Mucosa of gallbladder (tissue), 1 donor: ENCODE results near the gene ELF4. TPM values are rescaled to one million over a fixed set of nuclear protein-coding genes. Genes with fewer than 3 reads are reported as not detected.

Experiments
- DNase-seq: peaks from one replicate; pipeline ENCODE4 v3.0.0-alpha.2; 2020; ENCODE audit warnings: low spot score
- total RNA-seq: library from RNA; stranded (reverse); gene quantifications from one replicate; pipeline ENCODE4 v1.2.1, GENCODE V29; 2021
- donor health status: DM: no; HTN: no; CAD: no.

ELF4 gene
- total RNA-seq, 1 donor from 2014 or later: 12.5 TPM

DNA sequence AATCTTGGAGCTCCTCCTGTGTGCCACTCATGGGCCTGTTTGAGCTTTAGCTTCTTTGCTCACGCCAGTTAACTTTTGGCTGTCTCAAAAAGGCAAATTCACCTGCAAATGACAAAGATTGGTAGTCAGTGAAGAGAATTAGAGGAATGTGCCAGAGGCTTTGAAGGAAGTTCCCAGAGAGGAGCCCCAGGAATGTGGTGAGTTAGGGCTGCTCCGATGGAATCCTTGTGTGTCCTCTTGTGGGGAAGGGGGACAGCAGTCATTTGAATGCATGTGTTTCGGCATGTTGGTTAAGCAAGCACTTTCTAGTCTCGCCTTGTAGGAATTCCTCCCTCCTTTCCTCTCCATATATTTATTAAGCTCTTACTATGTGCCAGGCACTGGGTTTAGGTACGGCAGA is 62.9 kb downstream of the ELF4 start:
- DNase-seq: no peak

DNA sequence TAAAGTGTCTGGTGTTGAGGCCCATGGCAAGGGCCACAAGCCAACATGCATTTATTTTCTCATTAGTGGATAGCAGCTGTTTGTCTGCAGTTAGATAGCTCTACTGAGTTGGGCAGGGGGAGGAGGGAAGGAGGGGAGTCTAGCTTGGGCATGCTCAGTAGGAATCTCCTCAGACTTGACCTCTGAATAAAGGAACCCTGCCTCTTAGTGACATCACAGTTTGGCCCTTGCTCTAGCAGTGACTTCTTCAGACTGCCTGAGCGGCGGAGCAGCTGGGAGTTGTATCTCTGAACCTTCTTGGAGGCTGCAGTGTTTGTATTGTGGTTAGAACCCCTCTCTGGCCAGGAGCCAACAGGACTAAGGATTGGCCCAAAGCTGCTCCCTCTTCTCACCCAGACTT is 70.5 kb downstream of the ELF4 start:
- no peak for DNase-seq

DNA sequence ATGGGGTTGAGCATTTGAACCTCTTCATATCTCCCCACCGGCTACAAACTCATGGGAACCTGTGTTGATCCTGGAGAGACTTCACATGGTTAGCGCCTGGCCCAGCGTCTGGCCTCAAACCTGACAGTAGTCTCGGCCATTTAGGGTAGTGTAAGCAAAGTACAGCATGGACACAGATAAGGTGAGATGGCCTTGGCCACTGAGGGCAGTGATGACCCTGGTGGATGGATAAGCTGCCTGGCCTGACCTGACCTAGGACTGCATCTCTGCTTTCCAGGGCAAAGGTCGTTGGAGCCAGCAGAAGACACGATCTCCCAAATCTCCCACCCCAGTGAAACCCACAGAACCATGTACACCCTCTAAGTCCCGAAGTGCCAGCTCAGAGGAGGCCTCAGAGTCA is 76.1 kb downstream of the ELF4 start:
- no peak for DNase-seq

DNA sequence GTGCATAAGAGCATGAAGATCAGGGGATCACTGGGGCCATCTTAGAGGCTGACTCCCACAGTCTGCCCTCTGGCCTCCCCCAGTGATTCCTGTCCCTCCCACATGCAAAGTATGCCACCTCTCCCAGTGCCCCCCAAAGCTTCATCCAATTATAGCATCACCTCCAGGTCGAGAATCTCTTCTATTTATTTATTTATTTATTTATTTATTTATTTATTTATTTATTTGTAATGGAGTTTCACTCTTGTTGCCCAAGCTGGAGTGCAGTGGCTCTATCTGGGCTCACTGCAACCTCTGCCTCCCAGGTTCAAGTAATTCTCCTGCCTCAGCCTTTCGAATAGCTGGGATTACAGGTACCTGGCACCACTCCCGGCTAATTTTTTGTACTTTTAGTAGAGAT is 77.7 kb downstream of the ELF4 start:
- DNase-seq: no peak

DNA sequence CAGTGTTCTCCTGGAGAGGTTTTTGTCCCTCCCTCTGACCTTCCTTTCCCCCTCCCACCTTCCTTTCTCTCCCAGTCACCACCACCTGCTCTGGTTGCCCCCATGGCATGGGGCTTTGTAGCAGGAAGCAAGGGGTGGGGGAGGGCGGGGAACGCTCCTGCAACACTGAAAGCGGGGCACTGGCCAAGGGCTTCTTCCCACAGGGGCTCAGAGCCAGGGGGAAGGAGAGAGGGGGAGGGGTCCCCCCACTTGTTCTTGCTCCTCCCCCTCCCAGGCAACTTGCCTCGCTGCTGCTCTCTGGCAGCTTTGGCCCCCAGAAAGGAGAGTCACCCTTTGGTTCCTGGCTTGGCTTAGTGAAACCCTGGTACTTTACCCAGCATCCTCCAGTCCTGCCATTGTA is 79.5 kb downstream of the ELF4 start:
- no peak for DNase-seq

DNA sequence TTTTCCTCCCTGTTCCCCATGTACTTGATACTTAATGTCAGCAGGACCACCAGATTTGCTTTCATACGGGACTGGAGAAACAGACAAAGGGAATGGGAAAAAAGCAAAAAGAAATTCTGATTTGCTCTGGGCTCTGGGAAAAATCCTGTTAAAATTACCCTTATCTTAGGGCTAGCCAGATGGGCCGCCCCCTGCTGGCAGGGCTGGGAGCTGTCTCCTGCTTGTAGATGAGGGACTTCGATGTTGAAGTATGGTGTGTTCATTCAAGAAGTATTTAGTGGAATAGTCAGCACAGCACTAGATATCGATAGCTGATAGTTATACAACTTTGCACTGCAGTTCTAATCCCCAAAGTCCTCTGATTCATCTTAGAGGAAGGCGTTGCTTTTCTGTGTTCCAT is 82.1 kb downstream of the ELF4 start:
- DNase-seq: peak; percentile 26

DNA sequence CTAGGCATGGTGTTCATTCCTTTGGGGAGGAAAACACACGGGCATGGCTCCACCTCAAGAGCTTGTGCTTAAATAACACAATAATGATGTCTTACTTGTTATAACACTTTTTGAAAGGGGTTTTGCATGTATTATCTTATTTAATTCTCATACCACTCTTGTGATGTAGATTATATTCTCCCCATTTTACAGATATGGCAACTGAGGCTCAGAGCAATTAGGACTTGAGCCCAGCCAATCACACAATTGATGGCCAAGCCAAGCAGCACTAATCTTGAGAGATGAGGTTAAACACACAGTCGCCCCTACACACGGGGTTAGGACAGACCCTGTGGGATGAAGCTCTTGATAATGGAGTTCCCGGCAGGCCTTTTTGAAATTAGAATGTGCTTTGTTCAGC is 82.7 kb downstream of the ELF4 start:
- no peak for DNase-seq

DNA sequence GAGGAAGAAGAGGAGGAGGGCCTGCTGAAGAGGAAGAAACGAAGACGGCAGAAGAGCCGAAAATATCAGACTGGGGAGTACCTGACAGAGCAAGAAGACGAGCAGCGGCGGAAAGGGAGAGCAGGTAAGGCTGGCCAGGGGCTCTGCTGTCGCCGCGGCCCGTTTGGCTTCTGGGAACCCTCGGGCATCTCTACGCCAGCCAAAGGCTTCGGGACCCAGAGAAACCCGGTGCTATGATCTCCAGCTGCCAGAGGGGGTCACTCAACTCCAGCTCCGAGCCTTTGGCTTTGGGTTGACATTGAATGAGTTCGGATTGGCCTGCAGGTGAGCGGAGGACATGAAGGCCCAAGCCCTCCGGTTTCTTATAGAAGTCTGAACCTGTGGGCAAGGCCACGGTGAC is 85.0 kb downstream of the ELF4 start:
- no peak for DNase-seq

DNA sequence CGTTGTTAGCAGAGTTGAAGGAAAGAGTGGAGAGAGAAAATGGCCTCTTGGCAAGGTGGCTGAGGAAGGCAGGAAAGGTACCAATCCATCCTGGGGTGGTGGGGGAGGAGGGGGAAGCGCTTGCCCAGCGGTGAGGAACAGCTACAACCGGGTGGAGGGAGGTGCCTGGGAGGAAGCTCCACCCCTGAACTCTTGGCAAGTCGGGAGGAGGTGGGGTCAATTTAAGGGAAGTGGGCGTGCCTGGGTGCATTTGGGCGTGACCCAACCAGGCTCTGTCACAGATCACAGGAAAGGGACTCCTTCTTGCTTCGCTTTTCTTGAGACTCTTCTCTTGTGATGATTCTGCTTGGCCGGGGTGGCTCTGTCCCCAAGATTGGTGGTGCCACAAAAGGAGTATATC is 86.2 kb downstream of the ELF4 start:
- peak; percentile 79 for DNase-seq

DNA sequence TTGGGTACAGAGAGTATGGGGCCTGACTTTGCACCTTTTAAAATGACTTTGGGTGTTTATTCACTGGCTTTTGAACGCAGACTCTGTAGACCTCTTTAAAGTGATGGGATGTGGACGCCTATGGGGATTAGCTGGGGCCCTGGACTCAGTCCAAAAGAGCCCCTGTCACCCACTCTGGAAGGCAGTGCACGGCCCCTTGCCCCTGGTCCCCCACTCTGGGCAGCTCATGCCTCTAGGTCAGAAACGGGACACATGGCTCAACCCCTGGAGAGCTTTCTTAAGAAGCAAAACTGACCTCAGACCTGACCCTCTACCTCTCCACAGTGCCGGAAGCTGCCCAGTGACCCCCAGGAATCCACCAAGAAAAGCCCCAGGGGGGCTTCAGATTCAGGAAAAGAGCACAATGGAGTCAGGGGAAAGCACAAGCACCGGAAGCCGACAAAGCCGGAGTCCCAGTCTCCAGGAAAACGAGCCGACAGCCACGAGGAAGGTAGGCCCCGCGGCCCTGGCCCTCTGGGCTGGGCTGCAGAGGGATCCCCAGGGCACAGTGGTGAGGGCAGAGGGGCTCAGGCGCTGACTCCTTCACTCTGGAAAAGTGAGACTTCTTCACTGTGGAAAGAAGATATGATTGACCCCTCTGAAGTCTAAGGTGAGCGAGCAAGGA is 89.5 kb downstream of the ELF4 start:
- no peak for DNase-seq

DNA sequence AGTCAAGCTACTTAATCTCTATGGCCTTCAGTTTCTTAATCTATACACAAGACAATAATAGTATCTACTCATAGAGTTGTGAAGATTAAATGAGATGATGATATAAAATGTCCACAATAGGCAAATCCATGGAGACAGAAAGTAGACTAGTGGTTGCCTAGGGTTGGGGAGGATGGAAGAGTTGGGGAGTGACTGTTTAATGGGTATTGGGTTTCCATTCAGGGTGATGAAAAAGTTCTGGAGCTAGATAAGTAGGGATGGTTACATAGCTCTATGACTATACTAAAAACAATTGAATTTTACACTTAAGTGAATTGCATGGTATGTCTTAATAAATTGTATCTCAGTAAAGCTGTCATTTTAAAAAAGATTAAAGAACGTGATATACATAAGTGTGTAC is 92.2 kb downstream of the ELF4 start:
- DNase-seq: no peak

DNA sequence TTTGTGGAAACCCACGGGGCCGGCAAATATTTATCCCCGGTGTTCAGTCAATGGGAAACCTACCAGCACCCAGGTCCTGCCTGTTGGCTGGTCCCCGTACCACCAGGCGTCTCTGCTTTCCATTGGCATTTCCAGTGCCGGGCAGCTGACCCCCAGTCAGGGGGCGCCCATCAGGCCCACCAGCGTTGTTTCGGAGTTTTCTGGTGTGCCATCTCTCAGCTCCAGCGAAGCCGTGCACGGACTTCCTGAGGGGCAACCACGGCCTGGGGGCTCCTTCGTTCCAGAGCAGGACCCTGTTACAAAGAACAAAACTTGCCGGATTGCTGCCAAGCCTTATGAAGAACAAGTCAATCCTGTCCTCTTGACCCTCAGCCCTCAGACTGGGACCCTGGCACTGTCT is 95.1 kb downstream of the ELF4 start:
- no peak for DNase-seq

Other genes starting within 250 kb of the ELF4 start
- gene UTP14A, start 204.3 kb downstream of the ELF4 start, total RNA-seq: 15.0 TPM
- 12.4 TPM for gene BCORL1, start 127.9 kb downstream of the ELF4 start, total RNA-seq
- gene AIFM1, start 55.3 kb upstream of the ELF4 start, total RNA-seq: 41.3 TPM
- gene RAB33A, start 61.5 kb upstream of the ELF4 start, total RNA-seq: 1.2 TPM
- 3.8 TPM for gene ZNF280C, start 158.4 kb upstream of the ELF4 start, total RNA-seq
- gene SLC25A14, start 229.4 kb upstream of the ELF4 start, total RNA-seq: 10.6 TPM